ENCODE results near the gene COL5A1. TPM values are rescaled to one million over a fixed set of nuclear protein-coding genes. Genes with fewer than 3 reads are reported as not detected.

COL5A1 gene
- total RNA-seq, 1 experiment from 2014 or later, result 165 TPM

GRCh38 chr9:134724202-134724911, 82.8 kb downstream of the COL5A1 start:
- H3K4me3 ChIP-seq, result no peak overlapping the region
- peaks cover 61% of the 10 kb centered on the region for H3K36me3 ChIP-seq
- no peak overlapping the region for H3K27ac ChIP-seq
- H3K9me3 ChIP-seq (replicated peaks), result no peaks in the 10 kb centered on the region
- peak in 1 of 2 experiments; percentile 29 for DNase-seq (ENCODE audit: low read depth in 1 of 2, low spot score in 2 of 2)
- peaks cover 39% of the 10 kb centered on the region for H3K4me1 ChIP-seq (replicated peaks)
- H3K27me3 ChIP-seq (replicated peaks), result no peaks in the 10 kb centered on the region

GRCh38 chr9:134724912-134725604, 83.5 kb downstream of the COL5A1 start:
- no peaks in the 10 kb centered on the region for H3K27me3 ChIP-seq (replicated peaks)
- H3K9me3 ChIP-seq (replicated peaks), result no peaks in the 10 kb centered on the region
- H3K27ac ChIP-seq, result no peak overlapping the region
- peaks cover 59% of the 10 kb centered on the region for H3K36me3 ChIP-seq
- H3K4me3 ChIP-seq, result no peak overlapping the region
- peak in 1 of 2 experiments; percentile 15 for DNase-seq (ENCODE audit: low read depth in 1 of 2, low spot score in 2 of 2)
- H3K4me1 ChIP-seq (replicated peaks), result peaks cover 39% of the 10 kb centered on the region

GRCh38 chr9:134725605-134725940, 84.0 kb downstream of the COL5A1 start:
- peak; percentile 79 to 91 for DNase-seq (ENCODE audit: low read depth in 1 of 2, low spot score in 2 of 2)
- peaks cover 39% of the 10 kb centered on the region for H3K4me1 ChIP-seq (replicated peaks)
- H3K36me3 ChIP-seq, result peaks cover 65% of the 10 kb centered on the region
- no peaks in the 10 kb centered on the region for H3K27me3 ChIP-seq (replicated peaks)
- H3K9me3 ChIP-seq (replicated peaks), result no peaks in the 10 kb centered on the region
- no peak overlapping the region for H3K4me3 ChIP-seq
- no peak overlapping the region for H3K27ac ChIP-seq

- H3K4me1 ChIP-seq (replicated peaks), result peaks cover 39% of the 10 kb centered on the region
- H3K4me3 ChIP-seq, result no peak overlapping the region
- peaks cover 67% of the 10 kb centered on the region for H3K36me3 ChIP-seq
- H3K27ac ChIP-seq, result no peak overlapping the region
- H3K9me3 ChIP-seq (replicated peaks), result no peaks in the 10 kb centered on the region
- no peaks in the 10 kb centered on the region for H3K27me3 ChIP-seq (replicated peaks)
- no peak for DNase-seq (ENCODE audit: low read depth in 1 of 2, low spot score in 2 of 2)
Observed at GRCh38 chr9:134726026-134726721, 84.6 kb downstream of the COL5A1 start.

GRCh38 chr9:134726722-134727034, 85.1 kb downstream of the COL5A1 start:
- DNase-seq (ENCODE audit: low read depth in 1 of 2, low spot score in 2 of 2), result no peak
- Histone ChIP-seq H3K27ac (no peak overlapping the region), H3K9me3 (replicated peaks) (no peaks in the 10 kb centered on the region), H3K36me3 (peaks cover 68% of the 10 kb centered on the region), H3K4me3 (no peak overlapping the region), H3K4me1 (replicated peaks) (peaks cover 39% of the 10 kb centered on the region), H3K27me3 (replicated peaks) (no peaks in the 10 kb centered on the region)

- Histone ChIP-seq H3K27ac (no peak overlapping the region), H3K9me3 (replicated peaks) (no peaks in the 10 kb centered on the region), H3K4me1 (replicated peaks) (peaks cover 40% of the 10 kb centered on the region), H3K27me3 (replicated peaks) (no peaks in the 10 kb centered on the region), H3K4me3 (no peak overlapping the region), H3K36me3 (peaks cover 71% of the 10 kb centered on the region)
- no peak for DNase-seq (ENCODE audit: low read depth in 1 of 2, low spot score in 2 of 2)
Observed at GRCh38 chr9:134728021-134728795, 86.6 kb downstream of the COL5A1 start.

GRCh38 chr9:134728801-134729495, 87.3 kb downstream of the COL5A1 start:
- no peak overlapping the region for H3K4me3 ChIP-seq
- peaks cover 72% of the 10 kb centered on the region for H3K36me3 ChIP-seq

GRCh38 chr9:134730011-134730760, 88.6 kb downstream of the COL5A1 start:
- Histone ChIP-seq H3K36me3 (peaks cover 74% of the 10 kb centered on the region), H3K4me3 (no peak overlapping the region), H3K4me1 (replicated peaks) (peaks cover 32% of the 10 kb centered on the region), H3K27ac (no peak overlapping the region), H3K27me3 (replicated peaks) (no peaks in the 10 kb centered on the region), H3K9me3 (replicated peaks) (no peaks in the 10 kb centered on the region)
- DNase-seq (ENCODE audit: low read depth in 1 of 2, low spot score in 2 of 2), result no peak

More at GRCh38 chr9:134728801-134729495, 87.3 kb downstream of the COL5A1 start:
- DNase-seq (ENCODE audit: low read depth in 1 of 2, low spot score in 2 of 2), result no peak
- Histone ChIP-seq H3K4me1 (replicated peaks) (peaks cover 40% of the 10 kb centered on the region), H3K27ac (no peak overlapping the region), H3K9me3 (replicated peaks) (no peaks in the 10 kb centered on the region), H3K27me3 (replicated peaks) (no peaks in the 10 kb centered on the region)

- H3K36me3 ChIP-seq, result peaks cover 76% of the 10 kb centered on the region
- peaks cover 28% of the 10 kb centered on the region for H3K4me1 ChIP-seq (replicated peaks)
- no peak overlapping the region for H3K4me3 ChIP-seq
- DNase-seq (ENCODE audit: low read depth in 1 of 2, low spot score in 2 of 2), result no peak
- H3K9me3 ChIP-seq (replicated peaks), result no peaks in the 10 kb centered on the region
- no peak overlapping the region for H3K27ac ChIP-seq
- no peaks in the 10 kb centered on the region for H3K27me3 ChIP-seq (replicated peaks)
Observed at GRCh38 chr9:134730761-134731496, 89.3 kb downstream of the COL5A1 start.

GRCh38 chr9:134731497-134732391, 90.1 kb downstream of the COL5A1 start:
- H3K36me3 ChIP-seq, result peaks cover 84% of the 10 kb centered on the region
- no peaks in the 10 kb centered on the region for H3K9me3 ChIP-seq (replicated peaks)
- no peak overlapping the region for H3K27ac ChIP-seq
- peaks cover 20% of the 10 kb centered on the region for H3K4me1 ChIP-seq (replicated peaks)
- DNase-seq (ENCODE audit: low read depth in 1 of 2, low spot score in 2 of 2), result no peak
- no peaks in the 10 kb centered on the region for H3K27me3 ChIP-seq (replicated peaks)
- H3K4me3 ChIP-seq, result no peak overlapping the region

- Histone ChIP-seq H3K4me3 (no peak overlapping the region), H3K4me1 (replicated peaks) (peaks cover 15% of the 10 kb centered on the region), H3K27ac (no peak overlapping the region), H3K9me3 (replicated peaks) (no peaks in the 10 kb centered on the region), H3K36me3 (peaks cover 86% of the 10 kb centered on the region), H3K27me3 (replicated peaks) (no peaks in the 10 kb centered on the region)
- no peak for DNase-seq (ENCODE audit: low read depth in 1 of 2, low spot score in 2 of 2)
Observed at GRCh38 chr9:134732392-134733110, 90.9 kb downstream of the COL5A1 start.

Data from SJSA1 (cell line).